ENCODE measurements around the gene INCA1.
A peak's percentile ranks its signal among the peaks of the same experiment; 100 is the strongest.

Gene INCA1

GRCh38 chr17:4948931-4949320 lies 48.4 kb downstream of the INCA1 start:
- DNase-seq (ENCODE audit: low read depth) = peak; percentile 93

- peak; percentile 94 for DNase-seq (ENCODE audit: low read depth)
Measured at GRCh38 chr17:4948166-4948930, 49.0 kb downstream of the INCA1 start, which contains the start of gene PFN1. TSS of gene PFN1 (minus strand) at chr17:4948530. CDS start at chr17:4948394, 136 bp downstream.

- DNase-seq (ENCODE audit: low read depth) = peak; percentile 33
Measured at GRCh38 chr17:4947411-4948165, 49.7 kb downstream of the INCA1 start.

GRCh38 chr17:4947010-4947410 lies 50.3 kb downstream of the INCA1 start:
- DNase-seq (ENCODE audit: low read depth) = no peak

- no peak for DNase-seq (ENCODE audit: low read depth)
Measured at GRCh38 chr17:4946312-4946976, 50.9 kb downstream of the INCA1 start.

GRCh38 chr17:4945944-4946280 lies 51.4 kb downstream of the INCA1 start:
- no peak for DNase-seq (ENCODE audit: low read depth)

- DNase-seq (ENCODE audit: low read depth) = peak; percentile 86
Measured at GRCh38 chr17:4945176-4945943, 52.0 kb downstream of the INCA1 start.

- no peak for DNase-seq (ENCODE audit: low read depth)
Measured at GRCh38 chr17:4944554-4945175, 52.7 kb downstream of the INCA1 start.

- DNase-seq (ENCODE audit: low read depth) = no peak
Measured at GRCh38 chr17:4944163-4944553, 53.2 kb downstream of the INCA1 start.

GRCh38 chr17:4942760-4943508 lies 54.4 kb downstream of the INCA1 start:
- no peak for DNase-seq (ENCODE audit: low read depth)

GRCh38 chr17:4941319-4941610 lies 56.1 kb downstream of the INCA1 start:
- no peak for DNase-seq (ENCODE audit: low read depth)

- DNase-seq (ENCODE audit: low read depth) = no peak
Measured at GRCh38 chr17:4940555-4941318, 56.6 kb downstream of the INCA1 start.

- DNase-seq (ENCODE audit: low read depth) = peak; percentile 99
Measured at GRCh38 chr17:4939796-4940554, 57.3 kb downstream of the INCA1 start, which contains the start of the genes RNF167 and SLC25A11. TSS of gene RNF167 (plus strand) at chr17:4940268. CDS start at chr17:4940910, 642 bp downstream. TSS of gene SLC25A11 (minus strand) at chr17:4940046. CDS start at chr17:4939910, 136 bp downstream.

- DNase-seq (ENCODE audit: low read depth) = no peak
Measured at GRCh38 chr17:4939546-4939795, 57.9 kb downstream of the INCA1 start.

GRCh38 chr17:4938688-4939545 lies 58.4 kb downstream of the INCA1 start:
- no peak for DNase-seq (ENCODE audit: low read depth)

Measured in fibroblast of gingiva (primary cell).